Epithelial cell of esophagus (primary cell): ENCODE data around the gene SPHK1.
"Not testable (repeated sequence)": the region's sequence is repeated elsewhere in the genome, so short reads cannot be mapped to it uniquely, and the experiment has no call there.

Experiments
- DNase-seq: peaks from one replicate; pipeline ENCODE4 v3.0.0; 2010; ENCODE audit warnings: low read depth
- H3K4me3 ChIP-seq: 2 replicates; pipeline ENCODE4 v1.5.1; 2011; ENCODE audit warnings: mild to moderate bottlenecking, low read length, control low read depth
- TF ChIP-seq, protein P1 (sequence below): IDR thresholded peaks from 2 replicates; pipeline ENCODE4 v1.5.1; 2011; ENCODE audit warnings: low read depth, mild to moderate bottlenecking, low read length, control low read depth, inconsistent platforms; ENCODE audit not compliant: insufficient read depth; ENCODE audit errors: missing control alignments

The SPHK1 gene

GRCh38 chr17:76345377-76345974 lies 38.9 kb upstream of the SPHK1 start:
- H3K4me3 ChIP-seq = no peak overlapping the region
- TF ChIP-seq, protein P1, sequence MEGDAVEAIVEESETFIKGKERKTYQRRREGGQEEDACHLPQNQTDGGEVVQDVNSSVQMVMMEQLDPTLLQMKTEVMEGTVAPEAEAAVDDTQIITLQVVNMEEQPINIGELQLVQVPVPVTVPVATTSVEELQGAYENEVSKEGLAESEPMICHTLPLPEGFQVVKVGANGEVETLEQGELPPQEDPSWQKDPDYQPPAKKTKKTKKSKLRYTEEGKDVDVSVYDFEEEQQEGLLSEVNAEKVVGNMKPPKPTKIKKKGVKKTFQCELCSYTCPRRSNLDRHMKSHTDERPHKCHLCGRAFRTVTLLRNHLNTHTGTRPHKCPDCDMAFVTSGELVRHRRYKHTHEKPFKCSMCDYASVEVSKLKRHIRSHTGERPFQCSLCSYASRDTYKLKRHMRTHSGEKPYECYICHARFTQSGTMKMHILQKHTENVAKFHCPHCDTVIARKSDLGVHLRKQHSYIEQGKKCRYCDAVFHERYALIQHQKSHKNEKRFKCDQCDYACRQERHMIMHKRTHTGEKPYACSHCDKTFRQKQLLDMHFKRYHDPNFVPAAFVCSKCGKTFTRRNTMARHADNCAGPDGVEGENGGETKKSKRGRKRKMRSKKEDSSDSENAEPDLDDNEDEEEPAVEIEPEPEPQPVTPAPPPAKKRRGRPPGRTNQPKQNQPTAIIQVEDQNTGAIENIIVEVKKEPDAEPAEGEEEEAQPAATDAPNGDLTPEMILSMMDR = no peak
- no peak for DNase-seq

DNA sequence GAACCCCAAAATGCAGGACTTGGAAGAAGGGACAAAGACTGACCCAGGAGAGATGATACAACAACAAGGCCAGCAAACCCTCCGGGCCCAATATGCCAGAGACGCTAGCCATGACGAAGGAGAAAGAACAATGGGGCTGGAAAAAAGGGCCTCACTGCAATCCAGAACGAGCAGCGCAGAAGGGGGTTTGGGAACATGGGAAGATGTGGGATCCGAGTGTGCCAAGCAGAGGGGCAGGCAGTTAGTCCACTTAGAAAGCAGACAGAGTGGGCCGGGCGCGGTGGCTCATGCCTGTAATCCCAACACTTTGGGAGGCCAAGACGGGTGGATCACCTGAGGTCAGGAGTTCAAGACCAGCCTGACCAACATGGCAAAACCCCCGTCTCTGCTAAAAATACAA lies 37.5 kb upstream of the SPHK1 start:
- not testable (repeated sequence) for DNase-seq, H3K4me3 ChIP-seq

GRCh38 chr17:76350463-76350862 lies 33.9 kb upstream of the SPHK1 start:
- TF ChIP-seq, protein P1 = no peak
- H3K4me3 ChIP-seq = no peak overlapping the region
- DNase-seq = no peak

DNA sequence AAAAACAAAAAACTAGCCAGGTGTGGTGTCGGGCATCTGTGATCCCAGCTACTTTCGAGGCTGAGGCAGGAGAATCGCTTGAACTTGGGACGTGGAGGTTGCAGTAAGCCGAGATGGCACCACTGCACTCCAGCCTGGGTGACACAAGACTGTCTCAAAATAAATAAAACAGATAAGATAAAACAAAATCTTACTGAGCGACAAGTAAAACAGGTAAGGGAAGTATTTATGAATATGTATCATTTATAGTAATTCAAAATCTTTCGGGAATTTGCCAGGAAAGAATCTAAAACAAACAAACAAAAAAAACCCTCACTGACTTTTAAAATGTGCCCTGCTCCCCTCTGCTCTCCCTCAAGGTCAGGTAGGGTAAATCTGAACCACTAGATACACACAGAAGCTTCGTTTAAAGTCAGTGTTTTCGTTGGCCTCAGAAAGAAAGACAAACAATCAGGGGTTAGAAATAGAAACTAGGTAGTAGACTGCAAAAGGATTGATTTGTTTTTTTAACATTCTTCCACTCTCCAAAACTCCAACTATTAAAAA lies 32.8 kb upstream of the SPHK1 start:
- no peak for DNase-seq
- no peak overlapping the region for H3K4me3 ChIP-seq
- TF ChIP-seq, protein P1 = no peak

DNA sequence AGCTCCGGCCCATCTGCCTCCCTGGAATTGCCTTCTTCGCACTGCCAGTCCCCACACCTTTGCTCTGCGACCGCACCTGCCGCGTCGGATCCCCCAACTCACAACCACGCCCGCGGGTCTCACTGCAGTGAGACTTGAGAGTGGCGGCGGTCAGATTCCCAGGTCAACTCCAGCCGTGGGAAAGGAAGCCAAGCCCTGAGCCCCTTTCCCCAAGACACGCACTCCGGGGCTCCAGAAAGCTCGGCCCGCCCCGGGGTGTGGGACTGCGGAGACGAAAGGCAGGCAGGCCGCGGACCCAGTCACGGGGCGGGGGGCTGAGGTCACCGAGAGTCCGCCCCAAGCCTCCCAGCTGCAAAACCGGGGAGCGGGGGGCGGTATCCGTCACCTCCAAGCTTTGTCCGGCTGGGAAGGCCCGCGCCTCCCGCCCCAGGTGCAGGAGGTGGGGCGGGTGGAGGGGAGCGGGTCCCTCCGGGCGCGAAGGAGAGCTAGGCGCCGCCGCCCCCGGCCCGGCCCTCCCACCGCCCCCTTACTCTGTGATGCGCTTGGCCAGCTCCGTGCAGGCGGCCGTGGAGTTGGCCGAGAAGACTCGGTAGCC lies 31.3 kb upstream of the SPHK1 start:
- TF ChIP-seq, protein P1 = no peak
- peak overlapping the region; percentile 77 for H3K4me3 ChIP-seq

DNA sequence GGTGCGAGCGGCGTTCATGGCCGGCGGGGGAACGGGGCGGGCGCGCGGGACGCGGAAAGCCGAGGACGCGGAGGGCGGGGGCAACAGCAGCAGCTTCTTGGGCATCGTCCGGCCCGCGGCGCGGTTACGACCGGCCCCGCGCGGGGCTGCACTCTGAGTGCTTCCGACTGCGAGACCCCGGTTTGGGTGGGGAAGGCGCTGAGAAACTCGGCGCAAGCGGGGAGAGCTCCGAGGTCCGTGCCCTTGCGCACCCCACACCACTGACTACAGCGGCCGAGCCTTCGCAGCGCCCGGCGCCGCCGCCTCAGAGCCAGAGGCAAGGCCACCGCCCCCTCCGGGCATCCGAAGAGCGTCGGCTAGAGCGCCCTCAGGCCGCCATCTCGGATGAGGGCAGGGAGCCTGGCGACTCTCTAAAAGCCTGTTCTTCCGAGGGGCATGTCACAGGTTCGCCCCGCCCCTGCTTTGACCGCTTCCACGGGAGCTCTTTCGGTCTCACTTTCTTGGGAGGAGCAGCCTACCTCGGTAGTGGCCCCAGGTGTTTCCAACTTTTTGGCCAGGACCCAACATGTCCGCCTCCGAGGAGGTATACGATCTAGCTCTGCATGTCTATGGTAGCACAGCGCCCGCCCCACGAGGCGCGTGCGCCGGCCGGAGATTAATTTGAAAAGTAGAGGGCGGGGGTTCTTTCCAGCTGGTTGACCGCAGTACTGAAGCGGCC lies 30.7 kb upstream of the SPHK1 start, which contains the start of gene PRPSAP1:
Gene PRPSAP1 (minus strand): TSS at position 318 of the 718 bp plus-strand sequence. CDS start 213 bp downstream, at position 105.
- peak within 1 kb of the TSS; percentile 77 for H3K4me3 ChIP-seq
- DNase-seq = peak; percentile 94
- TF ChIP-seq, protein P1 = peak; percentile 30

More for the DNA sequence above, 31.3 kb upstream of the SPHK1 start:
- peak; percentile 40 for DNase-seq

DNA sequence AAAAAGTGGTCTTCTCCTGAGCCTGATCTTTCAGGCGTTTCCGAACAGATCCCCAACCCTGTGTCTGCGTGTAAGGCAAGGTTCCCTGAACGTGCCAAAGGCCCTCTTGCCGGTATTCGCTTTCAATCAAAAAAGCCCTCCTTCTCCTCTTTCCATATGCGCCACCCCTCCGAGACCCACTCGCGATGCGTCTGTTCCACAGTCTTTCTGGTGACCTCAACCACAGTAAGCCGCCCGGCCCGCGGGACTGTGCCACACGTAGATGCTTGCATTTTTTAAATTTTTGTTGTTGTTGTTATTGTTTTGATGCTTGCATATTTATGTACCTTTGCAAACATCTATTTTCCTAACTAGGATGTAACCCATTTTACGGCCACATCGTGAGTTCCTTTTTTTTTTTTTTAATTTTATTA lies 30.1 kb upstream of the SPHK1 start:
- TF ChIP-seq, protein P1 = no peak
- DNase-seq = no peak
- H3K4me3 ChIP-seq = peak overlapping the region; percentile 77
